K562 (cell line): ENCODE data around the gene MGA. TPM values are rescaled to one million over a fixed set of nuclear protein-coding genes. Genes with fewer than 3 reads are reported as not detected.

Experiments
- AFF4 ChIP-seq: sonication (generic); formaldehyde crosslinking; IDR thresholded peaks from 2 replicates; pipeline ENCODE4 v1.8.0; 2023; ENCODE audit warnings: mild to moderate bottlenecking, missing genetic modification reagents
- ARID3A ChIP-seq: IDR thresholded peaks from 2 replicates; pipeline ENCODE4 v1.6.1; 2012; ENCODE audit warnings: low read depth, low read length, improper control_type of control experiment, borderline replicate concordance
- ARID3B ChIP-seq: fragments of 250-450 bp; sonication (Bioruptor Pico); IDR thresholded peaks from 2 replicates; pipeline ENCODE4 v1.4.0; 2020; ENCODE audit warnings: borderline replicate concordance
- BDP1 ChIP-seq: IDR thresholded peaks from 3 replicates; pipeline ENCODE4 v1.6.1; 2011; ENCODE audit not compliant: insufficient read length, insufficient read depth
- CBFA2T2 ChIP-seq: fragments of 450-650 bp; conservative IDR thresholded peaks from 2 replicates; pipeline ENCODE4 v1.6.1; 2017; ENCODE audit warnings: mild to moderate bottlenecking
- CBFA2T3 ChIP-seq: fragments of 450-650 bp; IDR thresholded peaks from 2 replicates; pipeline ENCODE4 v1.6.1; 2017
- COPS2 ChIP-seq: fragments of 450-650 bp; conservative IDR thresholded peaks from 2 replicates; pipeline ENCODE4 v1.6.1; 2016; ENCODE audit warnings: mild to moderate bottlenecking, moderate library complexity
- ETV1 ChIP-seq: fragments of 450-650 bp; conservative IDR thresholded peaks from 2 replicates; pipeline ENCODE4 v1.6.1; 2016; ENCODE audit warnings: missing genetic modification characterization, control low read depth, low read depth, missing compliant biosample characterization
- HDAC3 ChIP-seq: fragments of 450-650 bp; IDR thresholded peaks from 2 replicates; pipeline ENCODE4 v1.6.1; 2018; ENCODE audit warnings: borderline replicate concordance, mild to moderate bottlenecking, moderate library complexity; ENCODE audit not compliant: partially characterized antibody
- KLF1 ChIP-seq: fragments of 450-650 bp; IDR thresholded peaks from 2 replicates; pipeline ENCODE4 v1.6.1; 2016; ENCODE audit warnings: missing genetic modification characterization, missing compliant biosample characterization
- KLF16 ChIP-seq: IDR thresholded peaks from 2 replicates; pipeline ENCODE4 v1.6.1; 2016; ENCODE audit warnings: antibody characterized with exemption
- MAX ChIP-seq: sonication (generic); formaldehyde crosslinking; IDR thresholded peaks from 2 replicates; pipeline ENCODE4 v1.9.0; 2022; ENCODE audit warnings: mild to moderate bottlenecking, missing genetic modification reagents
- MCM2 ChIP-seq: fragments of 450-650 bp; IDR thresholded peaks from 2 replicates; pipeline ENCODE4 v1.6.1; 2017; ENCODE audit warnings: low read depth, mild to moderate bottlenecking
- MLLT1 ChIP-seq, 2 experiments: fragments of 450-650 bp; IDR thresholded peaks; 2 replicates each; pipeline ENCODE4 v1.6.1; 2016
- NONO ChIP-seq, 2 experiments: fragments of 200-400 bp in 1 of 2; fragments of 450-650 bp in 1 of 2; formaldehyde crosslinking in 1 of 2; IDR thresholded peaks; 2 replicates each; pipeline ENCODE4 v1.6.1; 2017; ENCODE audit warnings: low read depth in 2 of 2, mild to moderate bottlenecking in 2 of 2, moderate library complexity in 2 of 2, low read length in 1 of 2
- PRMT5 ChIP-seq: sonication (generic); formaldehyde crosslinking; IDR thresholded peaks from 2 replicates; pipeline ENCODE4 v1.5.0; 2020; ENCODE audit warnings: missing genetic modification reagents
- RCOR1 ChIP-seq, 2 experiments: IDR thresholded peaks; 2 replicates each; pipeline ENCODE4 v1.6.1; 2012; ENCODE audit warnings: low read depth in 2 of 2, low read length in 2 of 2, borderline replicate concordance in 1 of 2, improper control_type of control experiment in 1 of 2
- SLC30A9 ChIP-seq: fragments of 250-450 bp; sonication (Bioruptor Pico); IDR thresholded peaks from 2 replicates; pipeline ENCODE4 v1.8.0; 2022; ENCODE audit warnings: mild to moderate bottlenecking, moderate library complexity
- TAL1 ChIP-seq: fragments of 450-650 bp; IDR thresholded peaks from 2 replicates; pipeline ENCODE4 v1.6.1; 2016; ENCODE audit warnings: mild to moderate bottlenecking
- TCFL5 ChIP-seq: fragments of 250-450 bp; sonication (Bioruptor Pico); conservative IDR thresholded peaks from 2 replicates; pipeline ENCODE4 v1.6.1; 2021; ENCODE audit warnings: mild to moderate bottlenecking, moderate library complexity, matching md5 sums
- TFAM ChIP-seq: fragments of 250-450 bp; sonication (Bioruptor Pico); conservative IDR thresholded peaks from 2 replicates; pipeline ENCODE4 v1.5.0; 2021; ENCODE audit warnings: mild to moderate bottlenecking, moderate library complexity
- ZNF12 ChIP-seq: sonication (generic); formaldehyde crosslinking; IDR thresholded peaks from 2 replicates; pipeline ENCODE4 v1.4.0; 2020; ENCODE audit warnings: mild to moderate bottlenecking, missing genetic modification reagents
- polyA plus RNA-seq, 8 experiments: library from polyadenylated mRNA; depleted of rRNA in 4 of 8; stranded (reverse) in 5 of 8; unstranded in 3 of 8; fragments of >200 nt; fragmentation: Nextera tagmentation in 2 of 8; fragmentation: Illumina TruSeq in 1 of 8; extraction: Ambion mirVana in 2 of 8; extraction: Trizol in 1 of 8; gene quantifications; 2 replicates each; pipeline versions ENCODE4 v1.2.1 to v1.2.3, GENCODE V29; 2011 to 2014; ENCODE audit warnings: inconsistent platforms in 1 of 8, missing spikeins in 1 of 8
- total RNA-seq, 7 experiments: library from RNA; depleted of rRNA in 6 of 7; stranded (reverse); fragments of >200 nt in 6 of 7; fragmentation: Illumina TruSeq in 2 of 7; extraction: Trizol in 2 of 7; gene quantifications; 2 replicates each; pipeline versions ENCODE4 v1.2.1 to v1.2.3, GENCODE V29; 2011 to 2021; ENCODE audit warnings: low replicate concordance in 1 of 7

The MGA gene
- total and polyA plus RNA-seq, 9 of the 15 experiments (the other 6 are each of a cell fraction or from before 2014, with no cell fraction given): 4.7 to 56.1 (median 21.1) TPM

- TF ChIP-seq RCOR1 (IDR thresholded peaks at IDR 0.05; ENCODE audit: borderline replicate concordance in 1 of 2, low read depth in 2 of 2, low read length in 2 of 2) (peak in 1 of 2 experiments; percentile 53; a peak in 1 of 4 replicates), ZNF12 (no peak), ARID3B (CRISPR knock-in tag) (no peak), TFAM (no peak), KLF16 (peak; percentile 52; the same call in 1 of the 2 replicates), TAL1 (peak; percentile 58), MLLT1 (IDR thresholded peaks at IDR 0.05) (no peak), KLF1 (tag) (no peak), MAX (CRISPR knock-in tag) (no peak), COPS2 (no peak), ETV1 (tag) (no peak), HDAC3 (no peak), ARID3A (0 out of 2 replicates have a peak, but pooled peaks have one; percentile 24), MCM2 (no peak), BDP1 (no peak), CBFA2T3 (peak; percentile 83), CBFA2T2 (peak; percentile 60), PRMT5 (CRISPR knock-in tag) (no peak), SLC30A9 (no peak), TCFL5 (CRISPR knock-in tag) (no peak), AFF4 (CRISPR knock-in tag) (no peak), NONO (IDR thresholded peaks at IDR 0.05; ENCODE audit: low read depth in 2 of 2, low read length in 1 of 2) (no peak)
Observed at GRCh38 chr15:41790169-41790568, 130.0 kb downstream of the MGA start (continued).
